CD4-positive, alpha-beta T cell (primary cell): ENCODE measurements around the gene RUFY4. TPM values are rescaled to one million over a fixed set of nuclear protein-coding genes. Genes with fewer than 3 reads are reported as not detected.
A peak's percentile ranks its signal among the peaks of the same experiment; 100 is the strongest.

Experiments used
- ATAC-seq: fragments of 200-7000 bp; cut with Tn5 transposase; one replicate; pipeline ENCODE4 v1.10.0; 2022; ENCODE audit warnings: mild to moderate bottlenecking; ENCODE audit not compliant: poor library complexity
- CTCF ChIA-PET: fragments of 350-600 bp; sonication (Branson Sonifier 250); formaldehyde crosslinking; loops from one replicate; lab custom pipeline; 2021; ENCODE audit warnings: antibody characterized with exemption, inconsistent platforms; lab: Charles Lee
- POLR2A ChIA-PET: fragments of 350-600 bp; sonication (Branson Sonifier 250); formaldehyde crosslinking; loops from one replicate; lab custom pipeline; 2021; ENCODE audit warnings: antibody characterized with exemption, inconsistent platforms; lab: Charles Lee
- DNase-seq, 14 experiments: peaks; one replicate each; pipeline ENCODE4 v3.0.0-alpha.2; 2013 to 2020; ENCODE audit warnings: mixed read lengths in 2 of 14
- H3K27ac ChIP-seq, 2 donors: one replicate each; pipeline versions ENCODE4 v1.5.1 to v1.7.0; 2013; ENCODE audit warnings: low read length in 2 of 2, low read depth in 1 of 2, mild to moderate bottlenecking in 1 of 2
- H3K27me3 ChIP-seq, 2 experiments: 1 replicate in 1 of 2; 2 replicates in 1 of 2; pipeline versions ENCODE4 v1.6.1 to v1.7.0; 2013; ENCODE audit warnings: low read length in 2 of 2, control low read depth in 1 of 2, mild to moderate bottlenecking in 1 of 2, moderate library complexity in 1 of 2; ENCODE audit not compliant: insufficient read depth in 2 of 2, control insufficient read depth in 1 of 2
- H3K36me3 ChIP-seq: one replicate; pipeline ENCODE4 v1.6.1; 2013; ENCODE audit warnings: low read length, control low read depth; ENCODE audit not compliant: insufficient read depth
- H3K4me1 ChIP-seq: one replicate; pipeline ENCODE4 v1.6.1; 2013; ENCODE audit warnings: low read length, control low read depth; ENCODE audit not compliant: insufficient read depth
- H3K4me3 ChIP-seq: one replicate; pipeline ENCODE4 v1.5.1; 2013; ENCODE audit warnings: mild to moderate bottlenecking, low read length, moderate library complexity
- H3K9me3 ChIP-seq, 2 experiments: 1 replicate in 1 of 2; 2 replicates in 1 of 2; pipeline versions ENCODE4 v1.6.1 to v1.7.0; 2013; ENCODE audit warnings: low read length in 2 of 2, mild to moderate bottlenecking in 2 of 2, control low read depth in 1 of 2, moderate library complexity in 1 of 2; ENCODE audit not compliant: control insufficient read depth in 1 of 2, insufficient read depth in 1 of 2
- H3K27ac Mint-ChIP-seq: one replicate; pipeline ENCODE4 v1.8.0; 2020; ENCODE audit warnings: mixed read lengths
- H3K27me3 Mint-ChIP-seq: one replicate; pipeline ENCODE4 v1.8.0; 2021; ENCODE audit warnings: mixed read lengths
- H3K36me3 Mint-ChIP-seq: one replicate; pipeline ENCODE4 v1.8.0; 2021; ENCODE audit warnings: low read depth, mixed read lengths
- H3K4me1 Mint-ChIP-seq: one replicate; pipeline ENCODE4 v1.8.0; 2021; ENCODE audit warnings: low read depth, mixed read lengths
- H3K4me3 Mint-ChIP-seq: one replicate; pipeline ENCODE4 v1.8.0; 2020; ENCODE audit warnings: mild to moderate bottlenecking, mixed read lengths
- H3K9me3 Mint-ChIP-seq: one replicate; pipeline ENCODE4 v1.8.0; 2020; ENCODE audit warnings: mixed read lengths
- CTCF ChIP-seq: fragments of 200-600 bp; IDR thresholded peaks from one replicate; pipeline ENCODE4 v1.8.0; 2022; ENCODE audit warnings: antibody characterized with exemption, mild to moderate bottlenecking
- intact Hi-C, 2 experiments: fragments of 100-400 bp; cut with DNase I in 1 of 2; cut with micrococcal nuclease in 1 of 2; formaldehyde crosslinking; loops; one replicate each; pipeline versions ENCODE4 v1.15.1 to v1.9.0; 2023 to 2025; cut with DNase I, micrococcal nuclease
- total RNA-seq, 174 experiments: library from RNA in 2 of 174; stranded (reverse) in 2 of 174; gene quantifications; one replicate each; pipeline ENCODE4 v1.2.3 and lab custom pipeline; 2021 to 2026

RUFY4 gene
- total RNA-seq, 2 experiments from 2014 or later: 0.78 to 0.85 TPM

GRCh38 chr2:218072478-218073024, 3.5 kb downstream of the RUFY4 start:
- Histone ChIP-seq H3K27me3 (peaks cover 3 to 10% of the 10 kb centered on the region in 2 experiments), H3K4me3 (no peak overlapping the region), H3K4me1 (peaks cover 11% of the 10 kb centered on the region), H3K27ac (no peak overlapping the region), H3K36me3 (no peaks in the 10 kb centered on the region), H3K9me3 (no peaks in the 10 kb centered on the region)
- H3K27me3 Mint-ChIP-seq: peaks cover 7% of the 10 kb centered on the region
- no peak overlapping the region for H3K27ac Mint-ChIP-seq
- no peak for ATAC-seq
- POLR2A ChIA-PET: no interaction called here
- no peaks in the 10 kb centered on the region for H3K9me3 Mint-ChIP-seq
- intact Hi-C loops: no loop called here
- no peak for TF ChIP-seq CTCF
- peaks cover 9% of the 10 kb centered on the region for H3K4me1 Mint-ChIP-seq
- no peaks in the 10 kb centered on the region for H3K36me3 Mint-ChIP-seq
- no peak for DNase-seq
- CTCF ChIA-PET: no interaction called here
- H3K4me3 Mint-ChIP-seq: no peak overlapping the region

GRCh38 chr2:218073185-218073584, 4.1 kb downstream of the RUFY4 start:
- no peak for DNase-seq
- ChIA-PET CTCF (no interaction called here), POLR2A (no interaction called here)
- H3K9me3 Mint-ChIP-seq: no peaks in the 10 kb centered on the region
- H3K9me3 ChIP-seq: no peaks in the 10 kb centered on the region
- H3K36me3 Mint-ChIP-seq: no peaks in the 10 kb centered on the region
- no peak for TF ChIP-seq CTCF
- no peak overlapping the region for H3K4me3 Mint-ChIP-seq
- H3K27ac Mint-ChIP-seq: no peak overlapping the region
- H3K27ac ChIP-seq: no peak overlapping the region
- no peak overlapping the region for H3K4me3 ChIP-seq
- H3K4me1 ChIP-seq: peaks cover 11% of the 10 kb centered on the region
- H3K27me3 Mint-ChIP-seq: peaks cover 7% of the 10 kb centered on the region
- no peak for ATAC-seq
- no peaks in the 10 kb centered on the region for H3K36me3 ChIP-seq
- intact Hi-C loops: no loop called here
- peaks cover 9% of the 10 kb centered on the region for H3K4me1 Mint-ChIP-seq
- H3K27me3 ChIP-seq: peaks cover 1 to 5% of the 10 kb centered on the region in 2 experiments

GRCh38 chr2:218074031-218074430, 5.0 kb downstream of the RUFY4 start:
- ATAC-seq: no peak
- H3K9me3 Mint-ChIP-seq: no peaks in the 10 kb centered on the region
- H3K4me3 Mint-ChIP-seq: no peak overlapping the region
- no peak overlapping the region for H3K27ac Mint-ChIP-seq
- no peak for TF ChIP-seq CTCF
- Histone ChIP-seq H3K9me3 (no peaks in the 10 kb centered on the region), H3K27me3 (no peaks in the 10 kb centered on the region), H3K27ac (no peak overlapping the region), H3K4me1 (peaks cover 4% of the 10 kb centered on the region), H3K4me3 (no peak overlapping the region), H3K36me3 (no peaks in the 10 kb centered on the region)
- H3K27me3 Mint-ChIP-seq: no peaks in the 10 kb centered on the region
- POLR2A ChIA-PET: no interaction called here
- CTCF ChIA-PET: no interaction called here
- peak in 4 of 14 experiments; percentile 5 to 41 (median 23) for DNase-seq
- no peaks in the 10 kb centered on the region for H3K36me3 Mint-ChIP-seq
- peaks cover 3% of the 10 kb centered on the region for H3K4me1 Mint-ChIP-seq
- intact Hi-C loops: no loop called here
